Ishikawa (cell line): ENCODE results near the gene LRRC8E.

ENCODE experiments used
- CEBPB ChIP-seq: IDR thresholded peaks from 2 replicates; pipeline ENCODE4 v1.6.1; 2012
- YY1 ChIP-seq: IDR thresholded peaks from 2 replicates; pipeline ENCODE4 v1.6.1; 2012; ENCODE audit warnings: low read depth

DNA sequence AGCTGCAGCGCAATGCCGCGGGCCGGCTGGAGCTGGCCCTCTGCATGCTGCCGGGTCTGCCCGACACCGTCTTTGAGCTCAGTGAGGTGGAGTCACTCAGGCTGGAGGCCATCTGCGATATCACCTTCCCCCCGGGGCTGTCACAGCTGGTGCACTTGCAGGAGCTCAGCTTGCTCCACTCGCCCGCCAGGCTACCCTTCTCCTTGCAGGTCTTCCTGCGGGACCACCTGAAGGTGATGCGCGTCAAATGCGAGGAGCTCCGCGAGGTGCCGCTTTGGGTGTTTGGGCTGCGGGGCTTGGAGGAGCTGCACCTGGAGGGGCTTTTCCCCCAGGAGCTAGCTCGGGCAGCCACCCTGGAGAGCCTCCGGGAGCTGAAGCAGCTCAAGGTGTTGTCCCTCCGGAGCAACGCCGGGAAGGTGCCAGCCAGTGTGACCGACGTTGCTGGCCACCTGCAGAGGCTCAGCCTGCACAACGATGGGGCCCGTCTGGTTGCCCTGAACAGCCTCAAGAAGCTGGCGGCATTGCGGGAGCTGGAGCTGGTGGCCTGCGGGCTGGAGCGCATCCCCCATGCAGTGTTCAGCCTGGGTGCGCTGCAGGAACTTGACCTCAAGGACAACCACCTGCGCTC is 11.6 kb downstream of the LRRC8E start:
- TF ChIP-seq YY1 = no peak
- no peak for TF ChIP-seq CEBPB
